ENCODE results near the gene TACR2. TPM values are rescaled to one million over a fixed set of nuclear protein-coding genes. Genes with fewer than 3 reads are reported as not detected.

The TACR2 gene
- total and polyA plus RNA-seq, 2 donors (not counting 3 experiments of a cell fraction or from before 2014, with no cell fraction given): 0.19 TPM; not detected in 1

DNA sequence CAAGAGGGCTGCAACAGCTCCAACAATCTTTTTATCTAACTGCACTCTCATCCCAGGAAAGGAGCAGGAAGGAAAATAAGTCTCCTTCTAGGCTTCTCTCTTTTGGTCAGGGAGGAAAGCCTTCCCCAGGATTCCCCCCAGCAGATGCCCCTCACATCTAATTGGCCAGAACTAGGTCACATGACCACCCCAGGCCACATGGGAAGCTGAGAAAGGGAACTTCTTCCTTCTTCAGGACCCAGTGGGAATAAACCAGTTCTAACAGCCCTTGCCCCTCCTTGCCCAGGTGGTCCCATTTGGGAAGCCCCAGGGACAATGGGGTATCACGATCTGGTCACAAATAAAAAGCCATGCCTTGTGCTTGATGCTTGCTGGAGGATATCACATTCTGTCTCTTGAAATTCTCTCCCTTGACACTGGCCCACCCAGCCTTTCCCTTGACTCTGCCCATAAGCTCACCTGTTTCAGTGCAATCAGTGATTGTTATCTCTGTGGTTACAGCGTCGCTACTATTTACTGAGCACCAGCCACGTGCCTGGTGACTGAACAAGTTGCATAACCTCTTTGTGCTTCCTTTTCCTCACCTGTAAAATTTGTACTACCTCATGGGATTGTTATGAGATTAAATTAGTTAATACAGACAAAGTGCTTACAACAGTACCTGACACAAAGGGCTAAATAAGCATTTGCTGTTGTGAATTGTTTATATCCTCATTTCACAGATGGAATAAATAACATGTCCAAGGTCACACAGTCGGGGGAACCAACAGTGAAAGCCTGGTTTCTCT, 9.0 kb upstream of the TACR2 start:
- DNase-seq (ENCODE audit: low read depth, low spot score): no peak
- Histone ChIP-seq H3K9me3 (replicated peaks; ENCODE audit: control insufficient read depth, insufficient read depth, low read length) (no peaks in the 10 kb centered on the region), H3K27me3 (ENCODE audit: control insufficient read depth in 2 of 2, insufficient read depth in 2 of 2, low read length in 2 of 2) (peaks cover 0 to 1% of the 10 kb centered on the region in 2 experiments), H3K9me1 (replicated peaks; ENCODE audit: control insufficient read depth, extremely low read depth, insufficient read depth, low read length) (no peaks in the 10 kb centered on the region), H4K20me1 (replicated peaks; ENCODE audit: control insufficient read depth, extremely low read depth, insufficient read depth, low read length) (no peaks in the 10 kb centered on the region), H3K4me2 (ENCODE audit: insufficient read depth, low read length) (no peak overlapping the region), H3K4me1 (ENCODE audit: control insufficient read depth, extremely low read depth, insufficient read depth, low read length) (no peaks in the 10 kb centered on the region), H3K4me3 (replicated peaks in 1 of 3; ENCODE audit: insufficient read depth in 1 of 3, low read depth in 1 of 3, low read length in 3 of 3) (no peak overlapping the region), H3K36me3 (ENCODE audit: control insufficient read depth in 2 of 2, extremely low read depth in 1 of 2, insufficient read depth in 2 of 2, low read length in 2 of 2) (no peaks in the 10 kb centered on the region), H3K27ac (ENCODE audit: insufficient read depth, low read depth, low read length) (no peak overlapping the region), H3K79me2 (ENCODE audit: control insufficient read depth, insufficient read depth, low read length) (no peaks in the 10 kb centered on the region), H3K9ac (replicated peaks; ENCODE audit: extremely low read depth, insufficient read depth, low read length) (no peak overlapping the region), H2AFZ (ENCODE audit: low read depth, low read length) (peak overlapping the region; percentile 25)
- TF ChIP-seq GATA2 (IDR thresholded peaks at IDR 0.05; ENCODE audit: insufficient read depth, insufficient read length, low read depth, low read length) (no peak), POLR2AphosphoS5 (IDR thresholded peaks at IDR 0.05; ENCODE audit: insufficient read depth, low read depth, low read length) (no peak)
- TF ChIP-seq, protein P1, sequence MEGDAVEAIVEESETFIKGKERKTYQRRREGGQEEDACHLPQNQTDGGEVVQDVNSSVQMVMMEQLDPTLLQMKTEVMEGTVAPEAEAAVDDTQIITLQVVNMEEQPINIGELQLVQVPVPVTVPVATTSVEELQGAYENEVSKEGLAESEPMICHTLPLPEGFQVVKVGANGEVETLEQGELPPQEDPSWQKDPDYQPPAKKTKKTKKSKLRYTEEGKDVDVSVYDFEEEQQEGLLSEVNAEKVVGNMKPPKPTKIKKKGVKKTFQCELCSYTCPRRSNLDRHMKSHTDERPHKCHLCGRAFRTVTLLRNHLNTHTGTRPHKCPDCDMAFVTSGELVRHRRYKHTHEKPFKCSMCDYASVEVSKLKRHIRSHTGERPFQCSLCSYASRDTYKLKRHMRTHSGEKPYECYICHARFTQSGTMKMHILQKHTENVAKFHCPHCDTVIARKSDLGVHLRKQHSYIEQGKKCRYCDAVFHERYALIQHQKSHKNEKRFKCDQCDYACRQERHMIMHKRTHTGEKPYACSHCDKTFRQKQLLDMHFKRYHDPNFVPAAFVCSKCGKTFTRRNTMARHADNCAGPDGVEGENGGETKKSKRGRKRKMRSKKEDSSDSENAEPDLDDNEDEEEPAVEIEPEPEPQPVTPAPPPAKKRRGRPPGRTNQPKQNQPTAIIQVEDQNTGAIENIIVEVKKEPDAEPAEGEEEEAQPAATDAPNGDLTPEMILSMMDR (IDR thresholded peaks at IDR 0.05; ENCODE audit: extremely low read depth in 1 of 2, insufficient read depth in 1 of 2, low read depth in 1 of 2, low read length in 2 of 2): no peak
- TF ChIP-seq, protein P2, sequence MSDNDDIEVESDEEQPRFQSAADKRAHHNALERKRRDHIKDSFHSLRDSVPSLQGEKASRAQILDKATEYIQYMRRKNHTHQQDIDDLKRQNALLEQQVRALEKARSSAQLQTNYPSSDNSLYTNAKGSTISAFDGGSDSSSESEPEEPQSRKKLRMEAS (IDR thresholded peaks at IDR 0.05; ENCODE audit: insufficient read depth, insufficient read length): no peak
- FAIRE-seq: no peak
- dilution Hi-C loops (cut with MboI; ENCODE audit: extremely low pct_ligation_motif_present, low sequenced_read_pairs): no loop called here
- ChIA-PET CTCF (interaction anchor here (0.9 to 2.3 kb wide), 4 partner anchors 17 to 212 kb away, joined by 5 to 13 read pairs (median 8); no protein-coding TSS in a partner anchor), POLR2A (no interaction called here)
- intact Hi-C loops (cut with micrococcal nuclease): loop anchor here (2.0 to 5.0 kb wide), 3 partner anchors 21 to 212 kb away; no protein-coding TSS in a partner anchor
- BruUV-seq (replicated peaks): no TSS peak

Measured in endothelial cell of umbilical vein (primary cell).